AG04450 (cell line): ENCODE measurements around the gene PTPN22. TPM values are rescaled to one million over a fixed set of nuclear protein-coding genes. Genes with fewer than 3 reads are reported as not detected.

ENCODE experiments used
- CTCF ChIA-PET: fragments of 300-600, 350-600 bp; formaldehyde crosslinking; extraction: SDS; loops from one replicate; lab custom pipeline; 2022; ENCODE audit warnings: antibody characterized with exemption, inconsistent platforms; lab: Charles Lee
- POLR2A ChIA-PET: fragments of 350-600 bp; formaldehyde crosslinking; extraction: SDS; loops from one replicate; lab custom pipeline; 2021; ENCODE audit warnings: antibody characterized with exemption, inconsistent platforms; lab: Yijun Ruan, JAX
- DNase-seq: peaks from one replicate; pipeline ENCODE4 v3.0.0-alpha.2; 2011; ENCODE audit warnings: low read depth, low spot score
- H3K27ac ChIP-seq: one replicate; pipeline ENCODE4 v1.5.1; 2012; ENCODE audit warnings: low read depth, low read length, control low read depth
- H3K27me3 ChIP-seq: one replicate; pipeline ENCODE4 v1.6.0; 2012; ENCODE audit warnings: low read length; ENCODE audit not compliant: control insufficient read depth, insufficient read depth
- H3K4me3 ChIP-seq: 2 replicates; pipeline ENCODE4 v1.5.1; 2011; ENCODE audit warnings: mild to moderate bottlenecking, low read depth, low read length, control low read depth
- H3K9me3 ChIP-seq: 2 replicates; pipeline ENCODE4 v1.5.1; 2012; ENCODE audit warnings: low read length; ENCODE audit not compliant: control insufficient read depth, insufficient read depth
- polyA plus RNA-seq: library from polyadenylated mRNA; depleted of rRNA; stranded (reverse); fragments of >200 nt; gene quantifications from 2 replicates; pipeline ENCODE4 v1.2.3, GENCODE V29; 2011
- TF ChIP-seq, protein P1 (sequence below): IDR thresholded peaks from 2 replicates; pipeline ENCODE4 v1.5.1; 2011; ENCODE audit warnings: low read depth, low read length, control low read depth, inconsistent platforms

The PTPN22 gene
- polyA plus RNA-seq, 1 experiment = 0.17 TPM

DNA sequence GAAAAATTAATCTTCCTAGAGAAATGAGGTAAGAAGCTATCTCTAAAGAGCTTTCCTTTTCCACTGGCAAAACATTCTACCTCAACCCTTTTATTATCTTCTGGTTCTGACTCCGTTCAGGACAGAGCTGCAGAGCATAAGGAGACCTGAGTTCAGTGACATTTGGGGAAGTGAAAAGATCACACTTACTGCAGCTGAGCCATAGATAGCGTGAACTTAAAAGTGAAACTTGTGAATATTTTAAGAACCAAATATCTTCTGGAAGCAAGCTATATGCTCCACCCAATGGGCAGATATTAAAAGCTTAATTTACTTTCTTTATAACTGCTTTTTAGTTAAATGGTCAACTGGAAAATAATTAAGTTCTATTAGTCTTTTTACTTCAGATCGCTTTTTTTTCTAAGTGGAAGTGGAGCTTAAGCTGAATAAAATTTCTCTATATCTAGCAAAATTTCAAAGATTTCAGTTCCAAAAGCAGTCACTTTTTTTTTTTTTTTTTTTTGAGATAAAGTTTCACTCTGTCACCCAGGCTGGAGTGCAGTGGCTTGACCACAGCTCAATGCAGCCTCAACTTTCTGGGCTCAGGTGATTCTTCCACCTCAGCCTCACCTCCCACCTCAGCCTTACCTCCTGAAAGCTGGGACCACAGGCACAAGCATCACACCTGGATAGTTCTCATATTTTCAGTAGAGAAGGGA is 11.9 kb downstream of the PTPN22 start:
- POLR2A ChIA-PET = no interaction called here
- Histone ChIP-seq H3K4me3 (no peak overlapping the region), H3K9me3 (no peaks in the 10 kb centered on the region), H3K27ac (no peak overlapping the region), H3K27me3 (no peaks in the 10 kb centered on the region)
- no peak for DNase-seq
- CTCF ChIA-PET = interaction anchor here (0.7 to 3.4 kb wide), 4 partner anchors 24 to 952 kb away, joined by 3 to 30 read pairs (median 5); partner anchors contain the start of gene PHTF1
- TF ChIP-seq, protein P1, sequence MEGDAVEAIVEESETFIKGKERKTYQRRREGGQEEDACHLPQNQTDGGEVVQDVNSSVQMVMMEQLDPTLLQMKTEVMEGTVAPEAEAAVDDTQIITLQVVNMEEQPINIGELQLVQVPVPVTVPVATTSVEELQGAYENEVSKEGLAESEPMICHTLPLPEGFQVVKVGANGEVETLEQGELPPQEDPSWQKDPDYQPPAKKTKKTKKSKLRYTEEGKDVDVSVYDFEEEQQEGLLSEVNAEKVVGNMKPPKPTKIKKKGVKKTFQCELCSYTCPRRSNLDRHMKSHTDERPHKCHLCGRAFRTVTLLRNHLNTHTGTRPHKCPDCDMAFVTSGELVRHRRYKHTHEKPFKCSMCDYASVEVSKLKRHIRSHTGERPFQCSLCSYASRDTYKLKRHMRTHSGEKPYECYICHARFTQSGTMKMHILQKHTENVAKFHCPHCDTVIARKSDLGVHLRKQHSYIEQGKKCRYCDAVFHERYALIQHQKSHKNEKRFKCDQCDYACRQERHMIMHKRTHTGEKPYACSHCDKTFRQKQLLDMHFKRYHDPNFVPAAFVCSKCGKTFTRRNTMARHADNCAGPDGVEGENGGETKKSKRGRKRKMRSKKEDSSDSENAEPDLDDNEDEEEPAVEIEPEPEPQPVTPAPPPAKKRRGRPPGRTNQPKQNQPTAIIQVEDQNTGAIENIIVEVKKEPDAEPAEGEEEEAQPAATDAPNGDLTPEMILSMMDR = no peak

DNA sequence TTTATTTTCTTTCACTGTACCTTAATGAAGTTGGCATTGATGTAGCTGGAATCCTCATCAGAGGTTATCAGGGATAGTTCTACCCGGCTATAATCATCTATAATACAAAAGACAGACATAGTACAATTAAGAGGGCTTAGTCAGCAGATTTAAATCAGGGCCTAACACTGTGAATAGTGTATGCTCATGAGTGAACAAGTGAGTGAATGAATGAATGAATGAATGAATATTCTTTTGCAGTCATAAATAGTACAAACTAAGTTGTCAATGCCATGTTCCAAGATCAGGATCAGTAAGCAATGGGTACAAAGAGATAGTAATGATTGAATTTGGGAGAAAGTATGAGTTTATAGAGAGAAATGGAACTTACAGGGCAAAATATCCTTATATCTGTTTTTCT is 12.5 kb downstream of the PTPN22 start:
- POLR2A ChIA-PET = no interaction called here
- no peaks in the 10 kb centered on the region for H3K27me3 ChIP-seq
- H3K27ac ChIP-seq = no peak overlapping the region
- TF ChIP-seq, protein P1 = no peak
- no peak overlapping the region for H3K4me3 ChIP-seq
- no peaks in the 10 kb centered on the region for H3K9me3 ChIP-seq
- DNase-seq = no peak
- CTCF ChIA-PET = interaction anchor here (0.9 to 3.4 kb wide), 3 partner anchors 23 to 100 kb away, joined by 5 to 30 read pairs (median 5); partner anchors contain the start of gene PHTF1

DNA sequence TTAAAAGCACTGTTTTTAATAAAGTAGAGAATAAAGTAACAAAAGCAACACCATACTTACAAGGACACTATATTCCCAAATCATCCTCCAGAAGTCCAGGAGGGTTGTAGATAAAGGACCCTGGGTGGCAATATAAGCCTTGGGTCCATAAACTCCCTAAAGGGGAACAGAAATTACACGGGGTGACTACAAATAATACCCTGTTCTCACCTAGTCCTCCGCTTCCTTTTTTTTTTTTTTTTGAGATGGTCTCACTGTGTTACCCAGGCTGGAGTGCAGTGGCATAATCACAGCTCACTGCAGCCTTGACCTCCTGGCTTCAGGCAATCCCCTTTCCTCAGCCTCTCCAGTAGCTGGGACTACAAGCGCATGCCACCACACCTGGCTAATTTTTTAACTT is 13.1 kb downstream of the PTPN22 start:
- H3K9me3 ChIP-seq = no peaks in the 10 kb centered on the region
- POLR2A ChIA-PET = no interaction called here
- no peak overlapping the region for H3K4me3 ChIP-seq
- no peaks in the 10 kb centered on the region for H3K27me3 ChIP-seq
- TF ChIP-seq, protein P1 = no peak
- CTCF ChIA-PET = interaction anchor here (3.4 kb wide), 1 partner anchor 23 kb away, joined by 30 read pairs; no protein-coding TSS in a partner anchor
- DNase-seq = no peak
- no peak overlapping the region for H3K27ac ChIP-seq

DNA sequence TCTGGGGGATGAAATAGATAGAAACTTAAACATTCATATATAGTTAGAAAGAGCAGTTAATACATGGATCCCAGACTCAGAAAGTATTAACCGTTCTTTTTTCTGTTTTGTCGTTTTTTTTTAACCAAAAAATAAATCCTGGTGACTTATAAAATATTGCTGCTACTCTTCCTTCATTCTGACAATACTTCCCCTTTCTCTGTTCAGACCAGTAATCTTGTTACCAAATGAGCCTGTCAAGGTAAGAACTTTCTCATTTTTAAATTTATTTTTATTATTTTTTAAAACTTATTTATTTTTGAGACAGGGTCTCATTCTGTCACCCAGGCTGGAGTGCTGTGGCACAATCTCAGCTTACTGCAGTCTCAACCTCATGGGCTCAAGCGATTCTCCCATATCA is 13.7 kb downstream of the PTPN22 start:
- no peak for DNase-seq
- ChIA-PET POLR2A (no interaction called here), CTCF (interaction anchor here (3.4 kb wide), 1 partner anchor 22 kb away, joined by 30 read pairs; no protein-coding TSS in a partner anchor)
- Histone ChIP-seq H3K27ac (no peak overlapping the region), H3K4me3 (no peak overlapping the region), H3K9me3 (no peaks in the 10 kb centered on the region), H3K27me3 (no peaks in the 10 kb centered on the region)
- TF ChIP-seq, protein P1 = no peak

DNA sequence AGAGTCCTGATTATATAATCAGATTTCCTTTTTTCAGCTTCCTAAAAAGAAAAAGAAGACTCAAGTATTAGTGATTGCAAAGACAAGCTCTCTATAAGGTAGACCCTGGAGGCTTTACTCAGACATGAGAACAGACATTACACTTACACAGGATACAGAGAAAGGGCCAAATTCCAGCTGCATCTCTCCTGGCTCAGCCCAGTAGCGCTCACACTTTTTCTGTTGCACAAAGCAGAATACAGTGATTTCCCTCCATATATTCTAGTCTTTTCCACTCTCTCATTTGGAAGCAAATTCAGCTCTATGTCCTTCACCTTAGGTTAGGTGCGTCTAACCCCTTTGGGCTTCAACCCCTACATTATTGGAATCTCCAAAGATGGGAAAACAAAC is 15.1 kb downstream of the PTPN22 start:
- ChIA-PET CTCF (interaction anchor here (2.0 kb wide), 1 partner anchor 22 kb away, joined by 6 read pairs; no protein-coding TSS in a partner anchor), POLR2A (no interaction called here)
- Histone ChIP-seq H3K4me3 (no peak overlapping the region), H3K27me3 (no peaks in the 10 kb centered on the region), H3K9me3 (no peaks in the 10 kb centered on the region), H3K27ac (no peak overlapping the region)
- TF ChIP-seq, protein P1 = no peak
- DNase-seq = no peak
